K562 (cell line): Measurements from ENCODE around the gene PRSS27.

Experiments used
- CCAR2 ChIP-seq: fragments of 200-400 bp; formaldehyde crosslinking; IDR thresholded peaks from 2 replicates; pipeline ENCODE4 v1.6.1; 2017; ENCODE audit warnings: mild to moderate bottlenecking, low read depth, low read length
- CHD1 ChIP-seq: fragments of 200-600 bp; sonication (generic); IDR thresholded peaks from one replicate; pipeline ENCODE4 v1.6.1; 2012; ENCODE audit warnings: mild to moderate bottlenecking, moderate library complexity, low read length, inconsistent platforms
- ELF4 ChIP-seq: fragments of 450-650 bp; formaldehyde crosslinking; IDR thresholded peaks from 2 replicates; pipeline ENCODE4 v1.4.0; 2022; ENCODE audit warnings: missing genetic modification characterization
- HCFC1 ChIP-seq: IDR thresholded peaks from 2 replicates; pipeline ENCODE4 v1.6.1; 2012; ENCODE audit warnings: low read depth, low read length, improper control_type of control experiment
- MECOM ChIP-seq: fragments of 250-450 bp; sonication (Bioruptor Pico); IDR thresholded peaks from 2 replicates; pipeline ENCODE4 v1.8.0; 2022; ENCODE audit warnings: inconsistent platforms
- MYC ChIP-seq, 2 experiments: fragments of 250-450 bp in 1 of 2; sonication (Bioruptor Pico) in 1 of 2; IDR thresholded peaks; 2 replicates each; pipeline versions ENCODE4 v1.5.1 to v1.6.1; 2012 to 2021; ENCODE audit warnings: low read depth in 2 of 2, borderline replicate concordance in 1 of 2, improper control_type of control experiment in 1 of 2, low read length in 1 of 2, mild to moderate bottlenecking in 1 of 2, moderate library complexity in 1 of 2
- NBN ChIP-seq: fragments of 450-650 bp; IDR thresholded peaks from 2 replicates; pipeline ENCODE4 v1.6.1; 2016; ENCODE audit warnings: low read depth, mild to moderate bottlenecking
- POLR2A ChIP-seq: fragments of 450-650 bp; conservative IDR thresholded peaks from 2 replicates; pipeline ENCODE4 v1.6.1; 2016
- POLR2AphosphoS5 ChIP-seq: IDR thresholded peaks from 2 replicates; pipeline ENCODE4 v1.6.1; 2011; ENCODE audit warnings: mild to moderate bottlenecking, low read depth, low read length, moderate library complexity; ENCODE audit not compliant: control insufficient read depth, insufficient read depth
- SRF ChIP-seq, 2 experiments: fragments of 250-450, 450-650 bp in 1 of 2; sonication (Bioruptor Pico) in 1 of 2; sonication (generic) in 1 of 2; formaldehyde crosslinking; IDR thresholded peaks; 2 replicates each; pipeline versions ENCODE4 v1.5.0 to v1.5.1; 2020 to 2022; ENCODE audit warnings: mild to moderate bottlenecking in 1 of 2, missing genetic modification reagents in 1 of 2
- ZNF589 ChIP-seq: fragments of 200-800 bp; sonication (Bioruptor generic); IDR thresholded peaks from 2 replicates; pipeline ENCODE4 v1.6.1; 2016; ENCODE audit warnings: low read depth, missing genetic modification characterization, missing compliant biosample characterization
- TF ChIP-seq, protein P1 (sequence below), 3 experiments: IDR thresholded peaks in 2 of 3; conservative IDR thresholded peaks in 1 of 3; 2 replicates each; pipeline ENCODE4 v1.5.1; 2011 to 2012; ENCODE audit warnings: low read length in 3 of 3, mild to moderate bottlenecking in 3 of 3, control low read depth in 2 of 3, improper control_type of control experiment in 1 of 3, inconsistent platforms in 1 of 3, low read depth in 1 of 3, mixed read lengths in 1 of 3, moderate library complexity in 1 of 3; ENCODE audit not compliant: insufficient read depth in 2 of 3
- TF ChIP-seq, protein P2 (sequence below): sonication (generic); formaldehyde crosslinking; IDR thresholded peaks from 2 replicates; pipeline ENCODE4 v1.9.0; 2022; ENCODE audit warnings: mild to moderate bottlenecking, missing genetic modification reagents

DNA sequence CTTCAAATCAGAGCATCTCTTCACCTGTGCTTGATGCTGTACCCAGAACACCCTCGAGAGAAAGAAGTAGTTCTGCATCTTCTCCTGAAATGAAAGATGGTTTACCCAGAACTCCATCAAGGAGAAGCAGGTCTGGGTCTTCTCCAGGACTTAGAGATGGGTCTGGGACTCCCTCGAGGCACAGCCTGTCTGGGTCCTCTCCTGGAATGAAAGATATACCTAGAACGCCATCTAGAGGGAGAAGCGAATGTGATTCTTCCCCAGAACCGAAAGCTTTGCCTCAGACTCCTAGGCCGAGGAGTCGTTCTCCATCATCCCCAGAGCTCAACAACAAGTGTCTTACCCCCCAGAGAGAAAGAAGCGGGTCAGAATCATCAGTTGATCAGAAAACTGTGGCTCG, 44.7 kb upstream of the PRSS27 start:
- TF ChIP-seq POLR2A (no peak), POLR2AphosphoS5 (0 out of 2 replicates have a peak, but pooled peaks have one; percentile 19), CHD1 (no peak), HCFC1 (no peak), CCAR2 (no peak), ELF4 (CRISPR knock-in tag) (no peak), NBN (no peak), MYC (IDR thresholded peaks at IDR 0.05; ENCODE audit: low read depth, low read length) (no peak), MYC (CRISPR knock-in tag; IDR thresholded peaks at IDR 0.05; ENCODE audit: borderline replicate concordance, low read depth) (no peak), MECOM (CRISPR knock-in tag) (no peak), ZNF589 (no peak), SRF (CRISPR knock-in tag; IDR thresholded peaks at IDR 0.05) (no peak)
- TF ChIP-seq, protein P1, sequence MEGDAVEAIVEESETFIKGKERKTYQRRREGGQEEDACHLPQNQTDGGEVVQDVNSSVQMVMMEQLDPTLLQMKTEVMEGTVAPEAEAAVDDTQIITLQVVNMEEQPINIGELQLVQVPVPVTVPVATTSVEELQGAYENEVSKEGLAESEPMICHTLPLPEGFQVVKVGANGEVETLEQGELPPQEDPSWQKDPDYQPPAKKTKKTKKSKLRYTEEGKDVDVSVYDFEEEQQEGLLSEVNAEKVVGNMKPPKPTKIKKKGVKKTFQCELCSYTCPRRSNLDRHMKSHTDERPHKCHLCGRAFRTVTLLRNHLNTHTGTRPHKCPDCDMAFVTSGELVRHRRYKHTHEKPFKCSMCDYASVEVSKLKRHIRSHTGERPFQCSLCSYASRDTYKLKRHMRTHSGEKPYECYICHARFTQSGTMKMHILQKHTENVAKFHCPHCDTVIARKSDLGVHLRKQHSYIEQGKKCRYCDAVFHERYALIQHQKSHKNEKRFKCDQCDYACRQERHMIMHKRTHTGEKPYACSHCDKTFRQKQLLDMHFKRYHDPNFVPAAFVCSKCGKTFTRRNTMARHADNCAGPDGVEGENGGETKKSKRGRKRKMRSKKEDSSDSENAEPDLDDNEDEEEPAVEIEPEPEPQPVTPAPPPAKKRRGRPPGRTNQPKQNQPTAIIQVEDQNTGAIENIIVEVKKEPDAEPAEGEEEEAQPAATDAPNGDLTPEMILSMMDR (IDR thresholded peaks at IDR 0.05 in 2 of 3, conservative IDR thresholded peaks at IDR 0.05 in 1 of 3; ENCODE audit: insufficient read depth in 2 of 3, low read depth in 1 of 3, low read length in 3 of 3): no peak
- TF ChIP-seq, protein P2, sequence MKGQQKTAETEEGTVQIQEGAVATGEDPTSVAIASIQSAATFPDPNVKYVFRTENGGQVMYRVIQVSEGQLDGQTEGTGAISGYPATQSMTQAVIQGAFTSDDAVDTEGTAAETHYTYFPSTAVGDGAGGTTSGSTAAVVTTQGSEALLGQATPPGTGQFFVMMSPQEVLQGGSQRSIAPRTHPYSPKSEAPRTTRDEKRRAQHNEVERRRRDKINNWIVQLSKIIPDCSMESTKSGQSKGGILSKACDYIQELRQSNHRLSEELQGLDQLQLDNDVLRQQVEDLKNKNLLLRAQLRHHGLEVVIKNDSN (CRISPR knock-in tag): no peak
